OCI-LY7 (cell line): ENCODE measurements around the gene AKT3.
"Not testable (repeated sequence)": the region's sequence is repeated elsewhere in the genome, so short reads cannot be mapped to it uniquely, and the experiment has no call there.

Experiments
- EZH2phosphoT487 ChIP-seq: fragments of 200-600 bp; sonication (generic); IDR thresholded peaks from 2 replicates; pipeline ENCODE4 v1.6.1; 2018; ENCODE audit warnings: low read depth, borderline replicate concordance, mild to moderate bottlenecking, mixed run types, antibody characterized with exemption, low read length, moderate library complexity, mixed read lengths
- TF ChIP-seq, protein P1 (sequence below): fragments of 200-600 bp; sonication (generic); conservative IDR thresholded peaks from 2 replicates; pipeline ENCODE4 v1.5.1; 2014; ENCODE audit warnings: mild to moderate bottlenecking, antibody characterized with exemption, low read length, moderate library complexity, mixed read lengths

DNA sequence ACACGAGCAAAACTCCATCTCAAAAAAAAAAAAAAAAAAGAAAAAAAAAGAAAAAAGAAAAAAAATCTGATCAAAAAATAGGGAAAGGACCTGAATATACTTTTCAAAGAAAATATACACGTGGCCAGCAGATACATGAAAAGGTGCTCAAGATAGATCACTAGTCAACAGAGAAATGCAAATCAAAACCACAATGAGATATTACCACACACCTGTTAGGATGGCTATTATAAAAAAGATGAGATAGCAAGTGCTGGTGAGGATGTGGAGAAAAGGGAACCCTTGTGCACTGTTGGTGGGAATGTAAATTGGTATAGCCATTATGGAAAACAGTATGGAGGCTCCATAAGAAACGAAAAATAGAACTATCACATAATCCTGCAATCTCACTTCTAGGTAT lies 260.8 kb downstream of the AKT3 start:
- TF ChIP-seq, protein P1, sequence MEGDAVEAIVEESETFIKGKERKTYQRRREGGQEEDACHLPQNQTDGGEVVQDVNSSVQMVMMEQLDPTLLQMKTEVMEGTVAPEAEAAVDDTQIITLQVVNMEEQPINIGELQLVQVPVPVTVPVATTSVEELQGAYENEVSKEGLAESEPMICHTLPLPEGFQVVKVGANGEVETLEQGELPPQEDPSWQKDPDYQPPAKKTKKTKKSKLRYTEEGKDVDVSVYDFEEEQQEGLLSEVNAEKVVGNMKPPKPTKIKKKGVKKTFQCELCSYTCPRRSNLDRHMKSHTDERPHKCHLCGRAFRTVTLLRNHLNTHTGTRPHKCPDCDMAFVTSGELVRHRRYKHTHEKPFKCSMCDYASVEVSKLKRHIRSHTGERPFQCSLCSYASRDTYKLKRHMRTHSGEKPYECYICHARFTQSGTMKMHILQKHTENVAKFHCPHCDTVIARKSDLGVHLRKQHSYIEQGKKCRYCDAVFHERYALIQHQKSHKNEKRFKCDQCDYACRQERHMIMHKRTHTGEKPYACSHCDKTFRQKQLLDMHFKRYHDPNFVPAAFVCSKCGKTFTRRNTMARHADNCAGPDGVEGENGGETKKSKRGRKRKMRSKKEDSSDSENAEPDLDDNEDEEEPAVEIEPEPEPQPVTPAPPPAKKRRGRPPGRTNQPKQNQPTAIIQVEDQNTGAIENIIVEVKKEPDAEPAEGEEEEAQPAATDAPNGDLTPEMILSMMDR, result not testable (repeated sequence)
- TF ChIP-seq EZH2phosphoT487, result not testable (repeated sequence)
